Germinal center (tissue), 1 donor: ENCODE results near the gene CLSTN1.
"Not testable (repeated sequence)": the region's sequence is repeated elsewhere in the genome, so short reads cannot be mapped to it uniquely, and the experiment has no call there.

Experiments
- DNase-seq: peaks from one replicate; pipeline ENCODE4 v3.0.0; 2012; ENCODE audit warnings: mixed read lengths, low spot score

Gene CLSTN1

DNA sequence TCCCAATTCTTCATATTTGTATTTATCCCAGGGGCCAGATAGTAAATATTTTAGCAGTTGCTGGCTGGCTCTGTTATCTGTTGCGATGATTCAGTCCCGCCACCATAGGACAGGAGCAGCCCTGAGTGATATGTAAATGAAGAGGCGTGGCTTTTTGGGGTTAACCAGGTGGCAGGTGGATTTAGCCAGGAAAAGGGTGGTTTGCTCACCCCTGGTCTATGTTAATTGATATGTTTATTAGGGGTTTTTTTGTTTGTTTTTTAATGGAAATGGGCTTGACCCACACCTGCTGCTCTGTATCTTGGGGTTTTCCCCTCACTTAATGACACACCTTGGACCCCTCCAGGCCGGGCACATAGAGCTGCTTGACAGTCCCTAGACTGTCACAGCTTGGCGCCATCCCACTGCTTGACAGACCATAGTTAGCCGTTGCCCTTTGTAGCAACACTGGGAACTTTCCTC is 109.5 kb downstream of the CLSTN1 start:
- peak; percentile 67 for DNase-seq

DNA sequence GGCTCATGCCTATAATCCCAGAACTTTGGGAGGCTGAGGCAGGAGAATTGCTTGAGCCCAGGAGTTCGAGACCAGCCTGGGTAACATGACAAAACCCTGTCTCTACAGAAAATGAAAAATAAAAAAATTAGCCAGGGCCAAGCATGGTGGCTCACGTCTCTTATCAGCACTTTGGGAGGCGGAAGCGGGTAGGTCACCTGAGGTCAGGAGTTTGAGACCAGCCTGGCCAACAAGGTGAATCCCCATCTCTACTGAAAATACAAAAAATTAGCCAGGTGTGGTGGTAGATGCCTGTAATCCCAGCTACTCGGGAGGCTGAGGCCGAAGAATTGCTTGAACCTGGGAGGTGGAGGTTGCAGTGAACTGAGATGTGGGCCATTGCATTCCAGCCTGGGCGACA is 111.0 kb downstream of the CLSTN1 start:
- DNase-seq = not testable (repeated sequence)

DNA sequence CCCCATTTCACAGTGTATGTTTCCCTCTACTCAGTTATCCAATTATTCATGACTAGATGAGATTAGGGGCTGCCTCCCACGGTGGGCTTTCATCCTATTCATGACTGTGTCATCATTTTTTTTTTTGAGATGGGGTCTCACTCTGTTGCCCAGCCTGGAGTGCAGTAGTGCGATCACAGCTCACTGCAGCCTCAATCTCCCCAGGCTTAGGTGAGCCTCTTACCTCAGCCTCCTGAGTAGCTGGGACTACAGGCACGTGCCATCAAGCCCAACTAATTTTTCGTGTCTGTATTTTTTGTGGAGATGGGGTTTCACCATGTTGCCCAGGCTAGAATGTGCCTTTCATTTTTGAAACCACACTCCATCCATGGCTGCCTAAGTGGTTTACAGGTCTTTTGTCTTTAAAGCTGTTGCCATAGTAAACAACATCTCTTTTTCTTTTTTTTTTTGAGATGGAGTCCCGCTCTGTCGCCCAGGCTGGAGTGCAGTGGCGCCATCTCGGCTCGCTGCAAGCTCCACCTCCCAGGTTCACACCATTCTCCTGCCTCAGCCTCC is 112.2 kb downstream of the CLSTN1 start:
- DNase-seq = no peak

DNA sequence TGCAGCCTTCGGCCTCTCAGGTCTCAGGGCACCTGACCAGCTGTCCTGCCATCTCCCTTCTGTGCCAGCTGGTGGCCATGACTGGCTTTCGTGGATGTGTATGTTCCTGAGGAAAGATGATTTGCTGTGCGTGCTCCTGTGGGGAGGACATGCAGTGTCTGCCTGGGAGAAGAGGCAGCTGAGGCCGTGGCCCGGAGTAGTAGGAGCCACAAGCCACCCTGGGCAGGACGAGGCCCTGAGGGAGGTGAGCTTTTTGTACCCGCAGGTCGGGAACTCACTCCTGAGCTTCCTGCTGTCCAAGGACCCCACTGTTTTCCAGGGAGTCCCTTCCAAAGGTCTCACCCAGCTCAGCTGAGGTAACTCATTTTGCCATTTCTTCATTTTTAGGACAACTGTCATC is 113.7 kb downstream of the CLSTN1 start:
- no peak for DNase-seq

DNA sequence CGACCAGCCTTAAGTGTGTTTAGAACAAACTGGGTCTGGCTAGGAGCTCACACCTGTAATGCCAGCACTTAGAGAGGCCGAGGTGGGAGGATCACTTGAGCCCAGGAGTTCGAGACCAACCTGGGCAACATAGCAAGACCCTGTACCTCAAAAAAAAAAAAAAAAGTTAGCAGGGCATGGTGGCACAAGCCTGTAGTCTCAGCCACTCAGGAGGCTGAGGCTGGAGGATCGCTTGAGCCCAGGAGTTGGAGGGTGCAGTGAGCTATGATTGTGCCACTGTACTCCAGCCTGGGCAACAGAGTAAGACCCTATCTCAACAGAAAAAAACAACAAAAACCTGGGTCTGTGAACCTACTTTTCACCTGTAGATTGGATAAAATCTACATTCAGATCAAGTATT is 117.6 kb downstream of the CLSTN1 start:
- DNase-seq = no peak

DNA sequence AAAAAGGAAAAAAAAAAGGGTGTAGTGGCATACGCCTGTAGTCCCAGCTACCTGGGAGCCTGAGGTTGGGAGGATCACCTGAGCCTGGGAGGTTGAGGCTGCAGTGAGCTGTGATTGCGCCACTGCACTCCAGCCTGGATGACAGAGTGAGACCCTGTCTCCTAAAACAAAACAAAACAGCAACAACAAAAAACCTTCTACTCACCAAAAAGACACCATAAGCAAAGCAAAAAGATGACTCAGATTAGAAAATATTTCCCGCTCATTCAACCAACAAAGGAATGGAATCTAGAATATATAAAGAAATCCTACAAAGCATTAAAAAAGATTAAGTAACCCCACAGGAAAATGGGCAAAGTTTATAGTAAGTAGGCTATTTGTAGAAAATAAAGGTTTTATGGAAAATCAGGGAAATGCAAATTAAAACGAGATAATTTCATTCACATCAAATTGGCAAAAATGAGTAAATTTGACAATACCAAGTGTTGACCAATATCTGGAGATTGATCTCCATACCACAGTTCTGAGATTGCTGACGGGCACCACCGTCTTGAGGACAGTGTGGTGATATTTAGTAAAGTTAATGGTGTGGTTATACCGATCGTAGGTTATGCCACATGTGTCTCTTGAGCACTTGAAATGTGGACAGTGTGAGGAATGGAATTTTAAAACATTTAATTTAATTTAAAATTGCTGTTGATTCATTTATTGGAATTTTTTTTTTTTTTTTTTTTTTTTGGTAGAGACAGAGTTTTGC is 118.2 kb downstream of the CLSTN1 start:
- no peak for DNase-seq

DNA sequence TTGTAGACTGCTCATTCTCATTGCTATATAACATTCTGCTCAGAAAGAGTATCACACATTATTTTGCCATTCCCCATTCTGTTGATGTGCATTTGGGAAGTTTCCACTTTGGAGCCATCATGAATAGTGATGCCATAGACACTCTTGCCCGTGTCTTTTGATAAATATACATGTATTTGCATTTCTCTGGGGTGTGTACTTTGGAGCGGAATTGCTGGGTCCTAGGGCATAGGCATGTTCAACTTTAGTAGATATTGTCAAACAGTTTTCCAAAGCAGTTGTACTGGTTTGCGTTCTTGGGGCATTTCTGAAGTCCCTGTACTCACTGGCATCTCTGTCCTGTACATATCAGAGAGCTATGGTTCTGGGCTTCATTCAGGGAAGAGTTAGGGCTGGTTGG is 120.1 kb downstream of the CLSTN1 start:
- DNase-seq = no peak

DNA sequence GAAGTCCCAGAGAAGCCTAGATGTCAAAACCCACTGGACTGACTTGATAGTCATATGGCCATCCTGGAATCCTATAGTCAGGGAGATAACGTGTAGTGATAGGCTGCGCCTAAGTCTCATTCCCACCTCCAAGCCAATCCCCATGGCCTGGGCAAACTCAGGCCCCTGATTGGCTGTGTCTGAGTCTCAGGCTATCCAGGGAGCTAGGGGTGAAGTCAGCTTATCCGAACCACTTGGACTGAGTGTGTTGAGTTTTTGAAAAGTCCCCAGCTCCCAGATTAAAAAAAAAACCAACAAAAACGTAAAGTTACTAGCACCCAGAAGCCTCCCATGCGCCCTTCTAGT is 120.6 kb downstream of the CLSTN1 start:
- DNase-seq = no peak

DNA sequence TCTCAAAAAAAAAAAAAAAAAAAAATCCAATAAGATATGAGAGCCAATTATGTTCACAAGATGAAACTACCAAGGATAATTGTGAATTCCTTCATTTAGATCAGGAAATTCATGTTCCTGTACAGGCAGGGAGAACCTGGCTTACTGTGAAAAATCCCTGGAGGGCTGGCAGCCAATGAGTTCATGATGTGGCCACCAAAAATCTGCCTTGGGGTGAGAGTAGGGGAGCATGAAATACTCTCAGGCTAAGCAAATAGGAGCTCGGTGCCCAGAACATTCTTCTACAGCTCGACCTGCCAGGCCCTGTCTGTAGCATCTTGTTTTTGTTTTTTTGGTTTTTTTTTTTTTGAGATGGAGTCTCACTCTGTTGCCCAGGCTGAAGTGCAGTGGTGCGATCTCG is 122.1 kb downstream of the CLSTN1 start:
- no peak for DNase-seq

DNA sequence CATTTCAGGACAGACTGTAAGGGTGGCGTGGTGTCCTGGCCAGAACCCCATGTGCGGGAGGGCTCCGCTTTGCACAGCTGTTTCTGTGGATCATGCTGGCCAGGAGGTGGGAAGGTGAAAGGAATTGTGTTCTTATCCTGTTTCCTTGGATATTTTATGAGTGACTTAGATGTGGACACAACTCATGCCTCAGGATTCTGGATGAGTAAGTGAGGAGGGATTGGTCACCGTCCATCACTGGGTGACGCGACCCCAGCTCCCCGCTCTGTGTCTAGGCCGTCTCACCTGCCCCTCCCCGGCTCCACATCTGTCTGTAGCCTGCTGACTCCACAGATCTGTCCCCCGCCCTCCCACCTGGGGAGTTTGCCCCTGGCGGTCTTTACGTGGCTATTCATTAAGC is 123.4 kb downstream of the CLSTN1 start:
- DNase-seq = no peak

DNA sequence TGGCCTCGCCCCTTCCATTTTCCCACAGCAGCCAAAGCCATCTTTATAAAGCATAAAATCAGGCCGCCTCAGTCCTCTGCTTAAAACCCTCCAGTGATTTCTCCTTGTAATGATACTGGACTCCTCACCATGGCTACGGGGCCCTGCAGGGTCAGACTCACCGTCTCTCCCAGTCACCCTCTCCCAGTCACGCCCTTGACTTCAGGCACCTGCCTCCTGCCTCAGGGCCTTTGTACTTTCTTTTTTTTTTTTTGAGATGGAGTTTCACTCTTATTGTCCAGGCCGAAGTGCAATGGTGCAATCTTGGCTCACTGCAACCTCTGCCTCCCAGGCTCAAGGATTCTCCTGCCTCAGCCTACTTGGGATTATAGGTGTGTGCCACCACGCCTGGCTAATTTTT is 124.4 kb downstream of the CLSTN1 start:
- DNase-seq = no peak

DNA sequence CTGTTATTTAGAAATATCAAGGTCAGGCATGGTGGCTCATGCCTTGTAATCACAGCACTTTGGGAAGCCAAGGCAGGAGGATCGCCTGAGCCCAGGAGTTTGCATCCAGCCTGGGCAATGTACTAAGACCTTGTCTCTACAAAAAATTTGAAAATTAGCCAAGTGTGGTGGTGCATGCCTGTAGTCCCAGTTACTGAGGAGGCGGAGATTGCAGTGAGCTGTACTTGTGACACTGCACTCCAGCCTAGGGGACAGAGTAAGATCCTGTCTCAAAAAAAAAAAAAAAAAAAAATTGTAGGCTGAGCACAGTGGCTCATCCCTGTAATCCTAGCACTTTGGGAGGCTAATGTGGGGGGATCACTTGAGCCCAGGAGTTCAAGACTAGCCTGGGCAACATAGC is 127.0 kb downstream of the CLSTN1 start:
- no peak for DNase-seq

DNA sequence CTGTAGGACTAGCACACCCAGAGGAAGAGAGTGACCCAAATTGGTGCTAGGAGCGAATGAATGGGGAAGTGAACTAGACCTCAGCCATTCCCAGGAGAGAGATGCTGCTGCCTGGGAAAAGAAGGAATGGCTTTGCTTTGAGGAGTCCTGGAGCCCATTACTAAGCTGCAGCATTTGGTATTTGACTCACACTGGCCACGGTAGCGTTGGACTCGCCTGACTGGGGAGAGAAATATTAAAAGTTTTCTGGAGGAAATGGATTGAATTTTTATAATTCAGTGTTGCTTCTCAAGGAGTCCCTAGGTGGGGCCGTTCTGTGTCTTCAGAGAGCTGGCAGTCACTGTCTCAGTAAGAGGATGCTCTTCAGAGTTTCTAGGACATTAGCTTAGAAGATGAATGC is 132.1 kb downstream of the CLSTN1 start:
- no peak for DNase-seq

DNA sequence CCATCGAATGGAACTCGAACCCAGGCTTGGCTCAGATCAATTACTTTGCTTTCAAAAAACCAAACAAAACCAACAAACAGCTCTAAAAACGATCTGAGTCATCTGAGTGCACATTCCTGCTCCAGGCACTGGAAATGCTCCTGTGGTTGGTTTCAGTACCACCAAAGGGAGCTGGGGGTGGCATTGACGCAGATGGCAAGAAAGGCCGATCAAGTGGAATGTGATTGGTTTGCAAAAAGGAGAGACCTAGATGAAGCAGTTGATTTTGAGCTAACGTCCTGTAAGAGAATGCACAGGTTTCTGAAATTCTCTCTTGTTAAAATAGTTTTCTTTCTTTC is 132.7 kb downstream of the CLSTN1 start:
- no peak for DNase-seq

DNA sequence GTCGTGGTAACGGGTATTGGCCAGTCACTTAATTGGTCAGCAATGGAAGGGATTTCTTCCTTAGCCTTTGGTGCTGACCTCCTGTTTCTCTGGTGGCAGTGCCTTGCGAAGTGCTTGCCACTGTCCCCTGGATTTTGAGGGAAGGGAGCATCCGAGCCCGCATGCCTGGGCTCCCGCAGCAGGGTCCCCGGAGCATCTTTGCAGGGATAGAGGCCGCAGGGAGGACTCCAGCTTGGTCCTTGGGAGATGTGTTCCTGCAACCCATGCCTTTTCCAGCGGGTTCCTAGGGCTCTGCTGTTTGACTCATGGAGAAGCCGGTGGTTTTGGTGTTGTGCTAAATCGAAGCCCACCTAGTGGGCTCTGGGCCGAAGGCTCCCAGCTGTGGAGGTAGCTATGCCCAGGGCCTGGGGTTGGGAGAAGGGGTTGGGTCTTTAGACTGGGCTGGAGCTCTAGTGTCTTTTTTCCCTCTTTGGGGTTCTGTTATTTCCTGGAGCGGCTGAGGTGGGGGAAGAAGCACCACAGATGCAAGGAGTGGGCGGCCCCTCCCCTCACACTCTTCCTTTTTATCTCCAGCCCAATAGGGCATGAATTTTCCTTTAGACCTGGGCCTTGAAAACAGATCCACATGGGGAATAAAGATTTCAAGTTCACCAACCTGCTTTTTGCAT is 133.2 kb downstream of the CLSTN1 start:
- no peak for DNase-seq

DNA sequence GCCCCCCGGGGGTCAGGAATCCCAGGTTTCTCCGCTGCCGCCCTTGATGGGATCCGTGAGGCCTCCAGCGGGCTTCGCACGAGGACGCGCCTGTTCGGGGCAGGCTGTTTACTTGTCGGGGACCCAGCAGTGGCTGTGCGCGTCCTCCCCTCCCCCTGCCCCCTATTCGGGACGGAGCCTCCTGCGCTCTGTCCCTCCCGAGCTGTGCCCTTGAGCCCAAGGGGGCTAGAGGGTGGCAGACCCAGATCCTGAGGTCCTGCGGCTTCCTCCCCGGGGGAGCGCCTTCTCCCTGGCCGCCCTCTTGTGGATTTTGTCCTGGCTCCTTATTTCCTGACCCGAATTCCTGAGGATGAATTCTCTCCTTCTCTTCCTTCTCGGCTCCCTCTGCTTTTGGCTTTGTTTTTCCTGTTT is 133.8 kb downstream of the CLSTN1 start:
- DNase-seq = no peak

DNA sequence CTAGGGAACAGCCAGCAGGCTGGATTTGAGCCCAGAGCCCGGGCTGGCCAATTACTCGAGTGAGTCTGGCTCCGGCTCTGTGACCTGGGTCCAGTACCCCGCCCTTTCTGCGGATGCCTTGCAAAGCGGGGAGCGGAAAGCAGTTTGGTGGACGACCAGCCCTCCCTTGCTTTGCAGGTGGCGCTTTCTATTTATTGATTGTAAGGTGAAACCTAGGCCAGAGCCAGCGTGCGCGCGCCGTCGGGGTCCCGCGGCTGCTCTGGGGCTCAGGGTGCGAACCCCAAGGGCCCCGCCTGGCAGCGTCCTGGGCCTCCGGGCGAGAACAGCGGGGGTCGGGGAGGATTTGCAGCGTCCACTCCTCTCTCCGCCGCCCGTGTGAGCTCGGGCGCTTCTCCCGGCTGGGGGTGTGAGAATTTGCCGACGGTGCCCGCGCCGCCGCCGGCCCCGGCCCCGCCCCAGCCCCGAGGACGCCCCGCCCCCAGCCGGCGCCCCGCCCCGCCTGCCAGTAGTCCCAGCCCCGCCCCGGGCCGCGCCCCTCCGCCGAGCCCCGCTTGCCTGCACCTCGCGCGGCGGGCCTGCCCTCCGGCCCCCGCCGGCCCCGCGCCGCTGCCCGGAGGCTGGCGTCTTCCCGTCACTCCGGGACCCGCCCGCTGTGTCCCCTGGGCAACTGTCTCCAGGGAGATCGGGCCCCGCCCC is 134.6 kb downstream of the CLSTN1 start:
- DNase-seq = peak; percentile 90

DNA sequence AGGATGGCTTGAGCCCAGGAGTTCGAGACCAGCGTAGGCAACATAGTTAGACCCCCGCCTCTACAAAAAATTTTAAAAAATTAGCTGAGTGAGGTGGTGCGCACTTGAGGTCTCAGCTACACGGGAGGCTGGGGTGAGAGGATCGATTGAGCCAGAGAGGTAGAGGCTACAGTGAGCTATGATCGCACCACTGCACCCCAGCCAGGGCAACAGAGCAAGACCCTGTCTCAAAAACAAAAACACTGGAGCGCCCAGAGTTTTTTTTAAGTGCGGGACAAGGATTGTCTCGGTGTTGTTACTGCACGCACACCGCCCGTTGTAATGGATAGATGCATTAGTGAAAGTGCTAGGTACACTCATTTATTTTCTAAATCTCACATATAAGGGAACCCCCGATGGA is 135.2 kb downstream of the CLSTN1 start:
- DNase-seq = no peak

DNA sequence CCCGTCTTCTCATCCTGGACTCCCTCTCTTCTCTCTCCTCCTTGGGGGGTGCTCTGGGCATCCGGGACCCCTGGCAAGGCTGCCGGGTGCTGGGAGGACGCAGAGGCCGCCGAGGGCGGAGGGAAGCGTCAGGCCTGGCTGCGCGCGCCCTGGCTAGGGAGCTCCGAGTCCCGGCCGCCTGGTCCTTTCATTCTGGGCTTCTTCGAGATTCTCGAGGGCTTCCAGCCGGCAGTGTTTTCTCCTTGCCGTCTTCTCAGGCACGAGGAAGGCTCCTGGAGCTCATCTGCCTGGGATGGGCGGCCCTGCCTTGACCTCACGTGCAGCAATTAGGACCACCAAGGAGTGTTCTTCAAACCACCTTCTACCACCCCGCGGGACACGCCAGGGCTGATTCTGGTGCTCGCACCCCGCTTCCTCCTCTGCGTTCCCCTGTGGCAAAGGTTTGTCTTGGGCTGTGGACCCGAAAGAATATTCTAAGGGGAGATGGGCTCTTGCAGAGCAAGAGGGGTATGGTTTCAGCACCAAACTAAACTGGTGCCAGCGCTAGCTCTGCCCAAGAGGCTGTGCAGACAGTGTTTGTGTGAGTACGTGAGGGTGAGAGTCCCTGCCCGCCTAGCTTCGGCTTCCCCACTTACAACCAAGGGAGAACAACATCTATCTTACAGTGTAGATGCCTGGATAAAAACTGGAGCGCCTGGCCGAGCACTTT is 135.7 kb downstream of the CLSTN1 start:
- no peak for DNase-seq

DNA sequence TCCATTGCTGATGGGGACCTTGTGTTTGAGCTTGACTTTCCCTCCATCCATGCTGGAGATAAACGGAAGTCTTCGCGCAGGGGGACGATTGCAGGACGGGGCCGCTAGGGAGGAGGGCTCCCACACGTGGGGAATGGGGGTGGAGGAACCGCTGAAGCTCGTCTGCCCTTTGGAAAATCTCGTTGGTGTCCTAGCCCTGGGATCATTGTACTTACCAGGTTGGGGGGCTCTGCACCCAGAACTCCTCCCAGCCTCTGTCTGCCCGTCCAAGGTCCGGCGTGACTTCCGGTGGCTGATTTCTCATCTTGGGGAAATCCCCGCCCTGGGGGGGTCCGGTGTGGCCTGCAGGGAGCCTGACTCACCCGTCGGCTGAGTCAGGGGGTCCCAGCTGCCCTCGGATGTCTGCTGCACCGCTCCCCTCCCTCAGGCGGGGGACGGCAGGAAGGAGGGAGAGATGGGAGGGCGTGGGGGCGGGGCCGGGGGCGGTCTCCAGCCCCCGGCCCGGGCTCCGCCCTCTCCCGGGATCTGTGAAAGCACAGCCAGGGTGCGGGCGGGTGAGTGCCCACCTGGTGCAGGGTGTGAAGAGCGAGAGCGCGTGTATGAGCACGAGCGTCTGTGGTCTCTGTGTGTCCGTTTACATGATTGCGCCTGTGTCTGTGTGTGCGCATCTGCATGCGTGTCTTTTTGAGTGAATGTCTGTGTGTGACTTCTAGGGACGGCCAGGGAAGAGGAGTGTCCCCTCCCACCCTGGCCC is 136.5 kb downstream of the CLSTN1 start:
- peak; percentile 79 for DNase-seq

DNA sequence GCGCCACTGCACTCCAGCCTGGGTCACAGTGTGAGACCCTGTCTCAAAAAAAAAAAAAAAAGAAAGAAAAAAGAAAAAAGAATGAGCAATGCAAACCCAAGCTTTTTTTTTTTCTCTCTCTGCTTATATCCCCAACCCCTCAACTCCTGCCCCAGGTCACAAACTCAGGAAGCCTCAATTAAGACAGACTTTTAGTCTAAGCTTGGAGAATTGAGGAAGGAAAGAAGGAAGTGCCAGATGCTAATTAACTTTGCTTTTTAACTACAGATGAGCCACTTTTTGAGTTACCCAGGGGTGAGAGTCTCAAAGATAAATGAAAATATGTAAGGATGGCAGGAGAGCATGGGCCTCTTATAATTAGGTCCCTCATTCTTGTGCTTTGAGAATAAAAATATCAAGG is 139.0 kb downstream of the CLSTN1 start:
- no peak for DNase-seq

DNA sequence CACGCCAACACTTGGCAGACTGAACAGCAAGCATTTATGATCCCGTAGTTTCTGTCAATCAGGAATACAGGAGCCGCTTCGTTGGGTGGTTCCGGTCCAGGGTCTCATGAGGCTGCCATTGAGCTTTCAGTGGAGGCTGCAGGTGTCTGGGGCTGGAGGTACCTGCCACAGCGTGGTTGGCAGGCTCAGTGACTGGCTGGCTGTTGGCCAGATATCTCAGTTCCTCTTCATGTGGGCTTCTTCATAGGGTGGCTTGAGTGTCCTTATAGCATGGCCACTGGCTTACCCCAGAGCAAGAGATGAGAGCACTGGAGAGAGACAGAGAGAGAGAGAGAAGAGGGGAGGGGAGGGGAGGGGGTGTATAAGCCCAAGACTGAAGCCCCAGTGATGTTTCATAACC is 142.9 kb downstream of the CLSTN1 start:
- DNase-seq = no peak
